HG02678 (cell line): ENCODE results near the gene RASL10B.

Source experiments
- ATAC-seq: cut with Tn5 transposase; IDR thresholded peaks from one replicate; pipeline ENCODE4 v1.9.1; 2021; ENCODE audit warnings: mild to moderate bottlenecking, moderate library complexity; ENCODE audit not compliant: unreplicated experiment

The RASL10B gene

DNA sequence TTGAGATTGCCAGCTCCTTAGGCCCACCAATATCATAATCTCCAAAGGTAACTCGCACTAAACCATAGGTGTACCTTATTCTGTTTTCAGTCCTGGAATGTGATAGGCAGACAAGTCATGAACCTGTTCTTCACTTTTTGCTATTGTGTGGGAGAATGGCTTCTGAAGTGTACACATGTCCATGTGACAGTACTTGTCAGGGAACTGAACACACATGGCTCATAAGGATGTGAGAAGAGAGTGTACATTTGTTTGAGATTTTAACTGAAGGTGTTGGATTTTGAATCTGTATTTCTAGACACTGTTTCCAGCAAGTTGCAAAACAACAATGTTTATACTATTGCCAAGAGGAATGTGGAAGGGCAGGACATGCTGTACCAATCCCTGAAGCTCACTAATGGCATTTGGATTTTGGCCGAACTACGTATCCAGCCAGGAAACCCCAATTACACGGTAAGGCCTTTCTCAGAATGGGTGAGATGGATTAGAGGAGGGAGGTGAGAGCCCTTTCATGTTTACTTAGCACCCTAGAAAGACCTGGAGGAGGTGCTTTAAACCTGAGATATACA is 14.5 kb upstream of the RASL10B start:
- ATAC-seq = no peak

DNA sequence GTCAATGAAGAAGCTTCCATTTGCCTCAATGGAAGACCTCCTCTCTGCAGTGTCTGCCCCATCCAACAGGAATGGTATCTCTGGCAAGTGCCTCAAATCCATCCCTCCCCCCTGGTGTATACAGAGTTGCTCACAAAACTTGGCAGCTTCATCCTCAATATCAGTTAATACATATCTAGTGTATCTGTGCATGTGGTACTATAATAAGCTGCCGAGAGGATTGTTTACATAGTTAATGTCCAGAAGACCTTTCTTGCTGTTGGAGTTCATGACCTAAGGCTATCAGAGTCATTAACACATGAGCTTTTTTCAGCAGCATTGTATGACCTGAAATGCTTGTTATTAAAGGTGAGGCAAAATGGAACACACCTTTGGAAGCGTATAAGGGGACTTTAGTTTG is 14.0 kb upstream of the RASL10B start:
- no peak for ATAC-seq

DNA sequence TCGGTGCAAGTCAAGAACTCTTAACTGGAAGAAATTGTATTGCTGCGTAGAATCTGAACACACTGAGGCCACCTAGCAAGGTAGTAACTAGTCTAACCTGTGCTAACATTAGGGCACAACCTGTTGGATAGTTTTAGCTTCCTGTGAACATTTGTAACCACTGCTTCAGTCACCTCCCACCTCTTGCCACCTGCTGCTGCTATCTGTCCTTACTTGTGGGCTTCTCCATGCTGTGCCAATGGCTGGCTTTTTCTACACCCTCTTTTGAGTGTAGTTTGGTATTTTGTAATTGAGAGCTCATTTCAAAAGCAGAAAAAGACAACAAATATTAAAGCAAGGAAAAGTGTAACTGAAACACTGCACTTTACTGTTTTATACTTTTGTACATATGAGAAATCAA is 7.7 kb upstream of the RASL10B start:
- no peak for ATAC-seq

DNA sequence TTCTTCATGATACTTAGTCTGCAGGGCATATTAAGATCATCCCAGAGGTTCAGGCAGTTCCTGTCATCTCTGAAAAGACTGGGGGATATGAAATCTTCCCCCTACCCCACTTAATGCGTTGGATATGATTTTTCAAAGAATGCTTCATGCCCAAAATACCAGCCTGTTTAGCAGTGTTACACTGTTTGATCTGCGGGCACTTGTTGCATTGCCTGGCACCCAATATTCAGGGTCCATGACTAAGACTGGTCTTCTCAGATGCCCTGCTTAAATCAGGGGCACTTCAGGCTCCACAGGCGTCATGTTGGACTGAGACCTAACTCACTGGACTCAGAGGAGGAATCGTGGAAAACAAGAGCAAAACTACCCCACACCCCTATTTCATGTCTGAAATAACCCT is 6.4 kb upstream of the RASL10B start:
- ATAC-seq = no peak

DNA sequence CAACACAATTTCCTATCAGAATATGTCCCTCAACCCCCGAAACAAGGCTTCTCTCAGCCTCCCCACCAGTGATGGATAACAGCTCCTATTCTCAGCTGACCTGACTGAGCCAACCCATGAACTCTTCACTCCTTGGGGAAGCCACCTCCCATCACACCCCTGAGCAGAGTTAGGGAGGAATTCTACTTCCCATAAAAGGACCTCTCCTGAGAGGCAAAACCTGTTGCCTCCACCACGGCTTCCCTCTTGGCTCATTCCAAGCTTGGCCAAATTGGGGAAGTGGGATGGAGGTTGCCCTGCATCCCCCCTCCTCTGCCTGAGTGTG is 5.7 kb upstream of the RASL10B start:
- ATAC-seq = no peak

DNA sequence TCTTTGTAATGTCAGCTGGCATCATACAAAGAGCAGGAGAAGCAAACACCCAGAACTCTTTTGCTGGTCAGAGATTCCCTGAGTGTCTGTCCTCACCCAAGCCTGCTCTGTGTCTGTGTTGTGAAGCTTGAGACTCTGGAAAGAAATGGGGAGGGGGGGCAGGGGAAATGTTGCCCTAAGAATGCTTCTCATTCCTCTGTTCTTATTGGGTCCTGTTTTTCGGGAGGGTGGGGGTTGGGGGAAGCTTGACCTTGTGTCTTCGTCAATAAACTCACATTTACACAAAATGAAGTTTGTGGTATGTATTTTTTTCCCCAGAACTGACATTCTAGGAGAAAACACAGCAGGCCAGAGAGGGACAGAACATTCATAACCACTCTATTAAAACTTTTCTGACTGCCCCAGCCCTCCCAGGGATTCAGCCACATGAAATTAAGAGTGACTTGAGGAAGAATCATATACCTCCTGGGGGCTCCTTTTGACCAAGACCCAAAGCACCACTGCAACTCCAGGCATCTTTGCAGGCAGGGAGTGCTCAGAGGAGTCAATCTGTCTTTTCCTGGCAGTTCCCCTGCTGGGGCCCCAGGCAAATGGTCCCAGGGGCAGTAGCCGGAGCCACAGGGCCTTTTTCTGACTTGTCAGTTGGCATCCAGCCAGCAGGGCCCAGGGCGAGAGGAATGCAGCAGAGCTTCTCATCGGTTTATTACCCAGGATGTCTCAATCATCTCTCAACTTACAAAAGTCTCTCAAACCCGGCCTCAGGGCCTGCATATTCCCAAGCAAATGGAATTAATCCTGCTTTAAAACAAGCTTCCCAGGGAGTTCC is 5.1 kb upstream of the RASL10B start:
- no peak for ATAC-seq

DNA sequence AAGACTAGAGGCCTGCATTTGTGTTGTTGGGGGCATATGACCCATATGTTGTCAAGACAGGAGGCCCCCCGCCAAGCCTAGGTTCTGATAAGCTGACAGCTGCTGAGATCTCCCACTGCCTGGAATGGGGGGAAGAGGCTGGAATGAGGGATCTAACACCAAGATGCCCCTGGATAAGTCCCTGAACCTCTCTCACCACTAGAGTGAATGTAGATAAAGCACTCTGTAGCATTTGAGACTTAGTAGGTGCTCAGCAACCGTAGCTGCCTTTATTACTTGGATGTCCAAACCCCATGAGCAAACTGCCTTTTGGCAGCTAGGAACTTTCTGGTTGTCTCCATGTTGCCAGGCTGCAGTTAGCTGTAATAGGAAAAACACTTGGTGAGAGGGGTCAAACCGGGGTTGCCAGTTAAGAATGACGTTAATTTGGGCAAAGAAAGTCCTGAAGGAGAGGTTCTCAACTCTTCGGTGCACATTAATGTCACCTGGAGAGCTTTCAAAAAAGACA is 4.4 kb upstream of the RASL10B start:
- no peak for ATAC-seq

DNA sequence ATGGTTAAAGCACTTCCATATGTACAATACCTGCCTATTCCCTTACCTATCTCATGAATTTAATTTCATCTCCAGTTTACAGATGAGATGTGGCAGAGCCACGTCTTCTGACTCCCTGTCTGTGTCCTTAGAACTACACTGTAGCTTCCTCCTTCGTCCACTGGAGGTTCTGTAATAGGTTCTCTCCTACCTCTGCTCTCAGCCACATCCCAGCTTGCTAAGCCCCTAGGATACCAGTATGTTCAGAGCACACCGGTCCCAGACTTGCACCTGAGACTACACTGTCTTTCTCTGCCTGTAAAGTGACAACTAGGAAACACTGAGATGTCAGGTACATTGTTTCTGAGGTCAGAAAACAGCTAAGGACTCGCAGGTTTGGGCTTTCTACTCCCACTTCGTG is 3.8 kb upstream of the RASL10B start:
- no peak for ATAC-seq

DNA sequence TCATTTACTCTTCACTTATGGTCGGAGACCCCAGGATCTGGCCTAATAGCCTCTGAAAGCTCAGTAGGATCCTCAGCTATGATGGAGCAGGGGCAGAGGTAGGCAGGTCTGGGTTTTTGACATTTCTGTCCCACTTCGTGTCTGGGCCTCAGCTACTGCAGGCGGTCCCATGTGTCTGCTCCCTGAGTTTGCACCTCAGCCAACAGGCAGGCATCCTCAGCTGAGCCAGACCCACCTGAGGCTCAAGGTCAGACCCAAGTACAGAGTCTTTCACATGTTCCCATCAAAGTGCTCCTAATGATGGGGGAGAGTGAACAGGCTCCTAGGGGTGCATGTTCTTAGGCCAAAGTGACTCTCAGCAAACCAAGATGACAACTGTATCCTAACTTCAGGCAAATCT is 2.9 kb upstream of the RASL10B start:
- no peak for ATAC-seq

DNA sequence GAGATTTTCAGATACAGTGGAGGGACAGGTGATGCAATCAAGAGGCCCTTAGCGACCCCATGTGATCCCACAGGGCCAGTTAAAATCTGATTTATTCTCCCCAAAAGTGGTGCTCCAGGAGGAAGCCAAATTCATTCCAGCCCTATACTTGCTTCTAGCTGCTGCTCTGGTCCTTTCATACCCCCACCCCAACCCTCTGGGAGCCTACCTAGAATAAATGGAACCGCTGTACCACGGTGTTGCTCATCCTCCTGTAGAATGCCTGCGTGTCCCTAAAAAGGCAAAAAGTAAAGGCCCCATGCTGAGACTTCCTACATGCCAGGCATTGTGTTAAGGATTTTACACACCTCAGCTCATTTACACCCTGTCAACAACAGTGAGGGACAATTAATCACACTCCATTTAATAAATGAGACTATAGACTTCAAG is 2.0 kb upstream of the RASL10B start:
- ATAC-seq = no peak

DNA sequence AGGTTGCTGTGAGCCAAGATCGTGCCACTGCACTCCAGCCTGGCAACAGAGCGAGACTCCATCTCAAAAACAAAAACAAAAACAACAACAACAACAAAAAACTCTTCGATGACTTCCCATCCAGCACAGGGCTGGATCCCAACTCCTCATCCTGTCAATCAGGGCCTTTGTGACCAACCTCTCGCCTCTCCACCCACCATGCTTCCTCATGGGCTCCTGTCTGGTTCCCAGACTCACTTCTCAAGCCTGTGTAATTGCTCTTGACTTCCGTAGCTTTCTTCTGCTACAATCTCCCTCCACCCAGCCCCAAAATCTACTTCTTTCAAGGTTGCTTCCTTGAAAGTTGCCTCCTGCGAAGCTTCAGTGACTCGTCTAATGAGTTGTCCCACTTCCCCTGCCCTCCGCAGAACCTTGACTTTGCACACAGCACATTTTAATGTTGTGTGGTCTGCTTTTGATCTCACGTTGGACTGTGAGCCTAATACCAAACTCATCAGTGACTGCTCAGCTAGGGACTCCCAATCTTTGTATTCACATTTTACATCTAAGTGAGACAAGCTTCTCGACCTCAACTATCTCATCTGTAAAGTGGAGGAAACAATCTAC is 936 bp upstream of the RASL10B start:
- no peak for ATAC-seq

DNA sequence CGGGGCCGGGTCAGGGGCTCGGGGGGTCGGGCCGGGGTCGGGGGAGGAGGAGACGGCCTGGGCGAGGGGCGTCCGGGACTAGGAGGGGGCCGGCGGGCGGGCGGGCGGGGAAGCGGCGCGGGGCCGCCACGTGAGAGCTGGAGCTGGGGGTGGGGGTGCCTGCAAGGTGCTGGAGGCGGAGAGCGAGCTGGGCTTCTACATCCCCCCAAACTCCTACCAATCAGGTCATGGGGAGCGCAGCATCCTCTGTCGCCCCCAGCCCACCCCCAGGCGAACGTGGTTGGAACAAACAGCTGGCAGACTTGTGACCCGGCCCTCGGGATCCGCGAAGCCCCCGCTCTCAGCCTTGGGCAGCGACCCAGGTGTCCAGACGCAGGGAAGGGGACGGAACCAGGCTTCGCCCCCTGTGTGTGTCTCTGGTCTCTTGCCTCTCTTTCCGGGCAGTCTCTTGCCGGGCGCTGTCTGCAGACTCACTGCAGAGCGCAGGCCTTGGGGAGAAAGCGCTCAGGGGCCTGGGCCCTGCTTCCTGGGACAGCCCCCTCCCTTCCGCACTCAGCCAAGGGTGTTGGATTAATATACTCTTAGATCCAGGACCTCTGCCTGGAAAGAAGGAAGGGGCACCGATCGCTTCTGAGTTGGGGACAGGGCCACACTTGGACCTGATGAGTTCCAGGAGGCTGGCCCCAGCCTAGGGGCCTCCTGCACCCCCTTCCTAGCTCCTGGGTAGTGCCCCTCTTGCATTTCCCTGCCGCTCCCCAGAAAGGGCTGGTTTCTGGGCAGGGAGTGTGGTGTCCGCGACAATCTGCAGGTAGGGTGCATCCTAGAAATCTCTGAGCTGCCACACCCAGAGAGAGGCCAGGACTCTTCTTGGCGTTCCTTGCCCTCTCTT is 722 bp downstream of the RASL10B start:
- no peak for ATAC-seq

DNA sequence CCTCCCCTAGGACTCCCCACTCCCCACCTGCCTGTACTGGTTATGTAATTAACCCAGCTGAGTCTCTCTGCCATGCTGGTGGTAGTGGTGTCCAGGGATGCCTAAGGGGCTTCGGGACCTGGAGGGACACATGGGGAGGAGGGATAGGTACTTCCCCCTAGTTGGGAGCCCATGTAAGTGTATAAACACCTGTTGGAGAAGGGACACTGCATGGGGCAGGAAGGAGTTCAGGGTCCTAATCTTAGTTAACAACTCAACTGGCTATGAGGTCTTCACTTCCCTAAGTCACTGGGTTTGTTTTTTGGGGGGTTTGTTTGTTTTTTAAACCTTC is 1.3 kb downstream of the RASL10B start:
- no peak for ATAC-seq

DNA sequence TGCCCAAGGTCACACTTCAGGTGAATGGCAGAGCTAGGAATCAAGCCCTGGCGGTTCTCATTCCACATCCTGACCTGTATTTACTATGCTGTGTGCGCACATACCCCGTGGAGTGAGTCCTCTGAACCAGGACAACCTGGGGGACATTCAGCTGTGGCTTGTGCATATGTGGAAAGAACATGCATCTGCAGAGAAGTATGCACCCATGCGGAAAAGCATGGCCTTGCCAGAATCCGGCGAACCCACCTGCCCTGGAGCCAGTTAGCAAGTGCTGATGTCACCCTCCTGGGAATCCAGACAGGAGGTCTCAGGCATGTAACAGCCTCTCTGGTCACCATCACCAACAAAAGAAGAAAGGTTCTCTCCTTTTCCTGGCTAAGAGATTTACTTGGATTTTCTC is 1.9 kb downstream of the RASL10B start:
- ATAC-seq = no peak

DNA sequence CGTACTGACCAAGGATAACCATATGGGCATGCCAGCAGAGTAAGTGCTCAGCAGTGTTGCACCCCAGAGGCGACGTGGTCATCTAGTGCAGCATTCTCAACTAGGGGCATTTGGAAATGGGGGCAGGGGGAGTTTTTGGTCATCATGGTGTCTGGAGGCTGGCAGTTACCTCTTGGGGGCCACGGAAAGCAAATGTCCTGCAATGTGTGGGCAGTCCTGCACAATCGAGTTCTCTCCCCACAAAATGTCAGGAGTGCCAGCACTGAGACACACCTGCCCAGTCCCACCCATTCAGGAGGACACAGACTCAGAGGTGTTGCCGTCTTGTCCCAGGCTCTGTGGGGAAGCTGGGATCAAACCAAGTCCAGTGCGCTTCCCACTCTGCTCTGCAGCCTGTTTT is 3.0 kb downstream of the RASL10B start:
- ATAC-seq = no peak

DNA sequence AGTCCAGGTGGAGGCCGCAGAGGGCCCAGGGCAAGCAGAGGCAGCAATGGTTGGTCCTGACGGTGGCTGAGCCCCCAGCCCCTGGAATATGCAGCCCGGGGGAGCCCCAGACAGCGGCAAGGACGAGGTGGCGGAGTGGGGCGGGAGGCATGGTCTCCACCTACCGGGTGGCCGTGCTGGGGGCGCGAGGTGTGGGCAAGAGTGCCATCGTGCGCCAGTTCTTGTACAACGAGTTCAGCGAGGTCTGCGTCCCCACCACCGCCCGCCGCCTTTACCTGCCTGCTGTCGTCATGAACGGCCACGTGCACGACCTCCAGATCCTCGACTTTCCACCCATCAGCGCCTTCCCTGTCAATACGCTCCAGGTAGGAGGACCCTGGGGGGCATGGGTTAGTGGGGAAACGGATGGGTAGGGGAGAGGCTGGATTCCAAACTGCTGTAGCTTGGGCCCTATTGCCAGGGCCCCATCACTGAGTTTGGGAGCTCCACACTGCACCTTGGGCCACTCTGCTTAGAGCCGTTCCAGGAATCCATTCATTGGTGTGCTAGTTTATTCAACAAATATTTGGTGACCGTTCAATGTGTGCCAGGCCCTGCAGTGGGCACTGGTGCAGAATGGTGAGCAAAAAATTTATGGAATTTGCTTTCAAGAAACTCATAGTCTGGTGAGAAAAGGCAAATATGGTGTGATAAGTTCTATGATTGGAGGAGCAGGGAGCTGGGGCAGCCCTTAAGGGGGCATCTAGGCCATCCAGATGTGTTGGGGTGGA is 3.8 kb downstream of the RASL10B start:
- no peak for ATAC-seq

DNA sequence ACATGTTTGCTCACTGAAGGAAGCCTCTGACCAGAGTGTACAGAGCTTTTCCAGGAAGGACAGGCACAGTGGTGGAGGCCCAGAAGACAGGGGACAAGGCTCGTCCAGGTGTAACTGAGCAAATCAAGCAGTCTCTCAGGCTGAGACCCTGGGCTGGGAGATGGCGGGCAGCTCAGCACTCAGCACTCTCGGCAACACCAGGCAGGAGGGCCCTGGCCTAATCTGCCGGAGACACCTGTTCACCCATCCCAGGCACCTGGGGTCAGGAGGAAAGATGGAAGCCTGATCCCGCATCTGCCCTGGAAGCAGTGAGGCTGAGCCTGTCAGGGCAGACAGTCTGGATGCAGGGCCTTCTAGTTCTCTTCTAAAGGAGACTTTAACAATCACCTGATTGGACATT is 4.8 kb downstream of the RASL10B start:
- no peak for ATAC-seq

DNA sequence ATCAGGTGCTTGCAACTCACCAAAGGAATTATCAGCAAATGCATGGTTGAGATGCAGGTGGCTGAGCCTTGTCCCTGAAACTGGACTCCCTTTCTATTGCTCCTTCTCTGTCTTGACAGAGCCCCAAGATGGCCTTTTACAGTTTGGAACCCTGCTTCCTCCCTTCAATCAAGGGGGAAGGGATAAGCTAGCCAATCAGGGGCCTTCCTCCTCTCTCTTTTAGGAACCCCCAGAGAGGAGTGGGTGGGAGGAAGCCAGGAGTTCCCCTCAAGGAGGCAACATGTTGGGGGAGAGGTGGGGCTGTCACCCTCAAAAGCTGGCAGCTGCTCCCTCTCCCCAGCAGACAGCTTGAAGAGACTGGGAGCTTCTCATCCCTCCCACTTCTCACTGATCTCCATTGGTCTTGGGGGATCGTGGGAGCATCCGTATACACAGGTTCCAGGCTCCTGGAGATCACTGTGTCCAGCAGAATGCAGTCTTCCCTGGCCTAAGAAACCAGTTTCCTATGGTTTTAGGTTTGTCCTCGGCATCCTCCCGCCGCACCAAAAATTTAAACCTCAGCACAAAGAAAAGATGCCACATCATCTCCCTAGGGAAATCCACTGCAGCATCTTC is 7.2 kb downstream of the RASL10B start:
- ATAC-seq = no peak

DNA sequence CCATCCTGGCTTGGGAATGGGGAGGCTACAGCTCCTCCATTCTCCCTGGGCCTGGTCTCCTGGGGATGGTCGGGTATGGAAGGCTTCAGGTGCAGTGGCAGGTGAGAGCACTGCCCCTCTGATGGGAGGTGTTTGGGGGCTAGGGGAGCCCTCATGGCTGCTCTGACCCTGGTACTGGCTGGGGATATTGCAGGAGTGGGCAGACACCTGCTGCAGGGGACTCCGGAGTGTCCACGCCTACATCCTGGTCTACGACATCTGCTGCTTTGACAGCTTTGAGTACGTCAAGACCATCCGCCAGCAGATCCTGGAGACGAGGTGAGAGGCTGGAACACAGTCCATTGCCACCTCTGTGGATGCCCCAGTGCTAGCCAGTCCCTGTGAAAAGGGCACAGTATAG is 8.8 kb downstream of the RASL10B start:
- no peak for ATAC-seq
